NCI-H146 (cell line): ENCODE data around the gene MARCOL.

Experiments used
- DNase-seq: peaks from one replicate; lab custom pipeline; 2025; lab: John Stamatoyannopoulos, UW

Gene MARCOL

GRCh38 chr5:148238418-148238794 is at the start of gene MARCOL:
TSS of gene MARCOL (plus strand) at chr5:148238525. CDS start at chr5:148238598, 73 bp downstream.
- DNase-seq, result no peak

DNA sequence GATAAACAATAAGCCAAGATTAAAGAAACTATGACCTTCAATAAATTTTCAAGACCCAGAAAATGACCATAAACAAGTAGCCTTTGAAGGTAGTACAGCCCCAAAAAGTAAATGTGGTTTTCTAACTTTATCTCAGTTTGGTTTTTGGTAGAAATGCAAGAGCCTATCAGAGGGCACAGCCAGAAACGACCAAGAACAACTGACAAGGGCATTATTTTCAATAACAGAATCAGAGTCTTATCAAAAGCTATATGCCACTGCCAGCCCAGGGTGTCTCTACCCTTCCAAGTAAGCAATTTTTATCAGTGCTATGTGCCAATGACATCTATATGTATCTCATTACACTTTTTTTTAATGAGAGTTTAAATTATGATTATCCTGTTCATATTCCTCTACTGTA is 47.3 kb upstream of the MARCOL start:
- DNase-seq, result no peak

DNA sequence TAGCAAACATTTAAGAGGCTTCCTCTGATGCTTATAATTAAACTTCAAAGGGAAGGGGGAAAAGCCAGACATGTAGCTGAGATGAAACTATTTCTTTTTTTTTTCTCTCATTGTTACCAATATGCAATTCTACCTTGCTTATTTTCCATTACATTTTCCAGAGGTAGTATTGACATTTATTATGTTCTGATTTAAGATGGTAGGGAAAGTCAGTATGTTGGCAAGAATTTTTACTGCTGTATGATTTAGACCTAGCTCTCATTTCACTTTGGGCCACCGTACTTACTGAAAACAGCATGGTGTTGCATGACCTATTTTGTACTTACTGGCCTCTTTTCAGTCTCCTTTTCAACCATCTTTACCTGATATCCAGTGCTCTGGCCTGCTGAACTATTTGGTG is 45.1 kb upstream of the MARCOL start:
- no peak for DNase-seq

- no peak for DNase-seq
Observed at GRCh38 chr5:148201151-148201550, 37.2 kb upstream of the MARCOL start.

DNA sequence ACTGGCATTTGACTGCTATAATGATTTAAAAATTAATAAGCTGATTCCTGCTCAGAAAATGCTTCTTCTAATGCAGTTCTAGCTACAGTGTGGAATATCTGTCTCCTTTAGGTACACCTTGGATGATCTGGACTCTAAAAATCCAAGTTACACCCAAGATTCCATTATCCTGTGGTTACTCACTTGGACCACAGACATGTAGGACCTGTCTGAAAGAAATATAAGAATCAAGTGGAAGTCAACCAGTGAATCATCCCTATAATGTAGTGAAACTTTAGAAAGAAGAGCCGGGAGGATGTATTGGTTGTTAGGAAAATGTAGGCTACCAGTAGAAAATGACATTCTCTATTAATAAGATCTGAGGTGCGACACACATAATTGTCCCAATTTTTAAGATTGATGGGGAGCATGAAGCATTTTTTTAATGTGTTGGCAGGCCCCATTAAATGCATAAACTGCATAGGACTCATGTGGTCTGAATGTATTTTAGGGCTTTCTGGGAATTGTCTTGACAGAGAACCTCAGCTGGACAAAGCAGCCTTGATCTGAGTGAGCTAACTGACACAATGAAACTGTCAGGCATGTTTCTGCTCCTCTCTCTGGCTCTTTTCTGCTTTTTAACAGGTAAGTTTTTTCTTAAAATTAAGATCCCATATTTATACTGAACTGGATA is 35.7 kb upstream of the MARCOL start, which contains the start of gene SPINK6:
Gene SPINK6, plus strand, starts transcription at position 512 of the 673 bp plus-strand sequence. Its CDS starts 55 bp downstream, at position 567.
- no peak for DNase-seq

GRCh38 chr5:148205044-148205806 is 33.1 kb upstream of the MARCOL start:
- no peak for DNase-seq

DNA sequence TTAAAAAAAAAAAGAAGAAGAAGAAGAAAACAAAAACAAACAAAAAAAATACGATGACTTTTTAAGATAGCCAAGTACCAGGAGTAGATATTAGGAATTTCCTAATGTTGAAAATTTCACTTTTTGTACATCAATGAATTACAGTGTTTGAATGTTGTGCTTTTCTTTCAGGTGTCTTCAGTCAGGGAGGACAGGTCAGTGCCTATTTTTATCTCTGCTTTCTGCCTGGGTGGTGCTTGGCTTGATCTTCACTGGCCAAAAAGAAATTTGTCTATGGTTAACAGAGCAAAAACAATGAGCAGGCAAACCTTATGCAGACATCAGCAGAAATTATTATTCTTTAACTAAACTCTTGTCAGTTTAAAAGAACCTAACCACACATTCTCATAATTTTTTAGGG is 32.5 kb upstream of the MARCOL start:
- no peak for DNase-seq

- no peak for DNase-seq
Observed at GRCh38 chr5:148206620-148207019, 31.7 kb upstream of the MARCOL start.

GRCh38 chr5:148208226-148208625 is 30.1 kb upstream of the MARCOL start:
- no peak for DNase-seq

- DNase-seq, result peak; percentile 26
Observed at GRCh38 chr5:148209151-148209770, 29.1 kb upstream of the MARCOL start.

DNA sequence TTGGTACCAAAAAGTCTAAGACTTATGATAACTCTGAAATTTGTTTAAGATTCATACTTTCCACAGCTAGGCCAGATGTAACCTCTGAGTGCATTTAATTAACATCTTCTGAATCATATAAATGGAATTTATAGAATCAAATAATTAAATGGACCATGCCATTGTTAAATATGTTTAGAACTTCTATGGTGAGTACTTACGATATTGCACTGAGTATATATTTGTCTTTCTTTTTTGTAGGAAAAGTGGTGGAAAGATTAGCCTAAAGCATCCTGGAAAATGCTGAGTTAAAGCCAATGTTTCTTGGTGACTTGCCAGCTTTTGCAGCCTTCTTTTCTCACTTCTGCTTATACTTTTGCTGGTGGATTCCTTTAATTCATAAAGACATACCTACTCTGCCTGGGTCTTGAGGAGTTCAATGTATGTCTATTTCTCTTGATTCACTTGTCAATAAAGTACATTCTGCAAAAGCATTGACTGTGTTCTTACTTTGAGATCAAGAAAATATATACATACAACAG is 23.6 kb upstream of the MARCOL start:
- no peak for DNase-seq

DNA sequence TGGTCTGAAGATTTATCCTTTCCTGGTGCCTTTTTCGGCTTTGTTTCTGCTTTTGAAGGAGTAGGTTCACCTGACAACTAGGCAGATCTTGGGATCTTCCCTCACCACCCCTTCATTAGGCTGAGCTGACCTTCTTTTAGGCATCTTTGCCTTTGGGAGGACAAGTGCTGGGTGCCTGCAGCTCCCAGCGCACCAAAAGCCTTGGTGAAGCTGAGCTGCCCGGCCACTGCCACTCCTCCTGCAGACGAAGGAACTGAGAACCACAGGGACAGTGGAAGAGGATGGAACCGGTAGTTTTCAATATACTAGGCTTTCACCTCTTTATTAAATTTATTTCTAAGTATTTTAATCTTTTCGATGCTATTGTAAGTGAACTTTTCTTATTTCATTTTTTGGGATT is 16.8 kb upstream of the MARCOL start:
- DNase-seq, result no peak

GRCh38 chr5:148224117-148224742 is 14.1 kb upstream of the MARCOL start:
- no peak for DNase-seq

DNA sequence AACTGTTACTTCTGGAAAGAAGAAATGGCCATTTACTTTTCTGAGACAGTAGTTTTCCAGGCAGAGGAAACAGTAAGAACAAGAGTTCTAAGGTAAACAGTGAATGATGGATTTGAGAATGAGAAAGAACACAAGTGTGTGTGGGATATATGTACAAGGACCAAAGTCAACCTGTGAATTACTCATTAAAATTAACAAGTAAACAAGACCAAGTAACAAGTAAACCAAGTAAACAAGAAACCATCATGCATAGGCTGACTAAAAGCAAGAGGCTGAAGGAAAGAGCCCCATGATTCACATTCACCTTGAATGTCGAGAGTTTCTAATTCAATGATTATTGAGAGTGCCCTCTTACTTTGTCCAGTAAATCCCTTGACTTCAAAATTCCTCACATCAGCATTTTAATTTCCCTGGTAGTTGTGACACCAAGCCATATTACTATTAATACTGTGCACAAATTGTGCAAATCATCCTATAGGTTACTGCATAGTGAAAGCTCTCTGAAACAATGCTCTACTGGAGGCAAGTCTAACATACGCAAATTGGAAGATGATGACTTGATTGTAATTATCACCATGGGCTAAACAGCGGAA is 9.8 kb upstream of the MARCOL start:
- no peak for DNase-seq

- no peak for DNase-seq
Observed at GRCh38 chr5:148229840-148230239, 8.5 kb upstream of the MARCOL start.

GRCh38 chr5:148230240-148230639 is 8.1 kb upstream of the MARCOL start:
- DNase-seq, result peak; percentile 2

DNA sequence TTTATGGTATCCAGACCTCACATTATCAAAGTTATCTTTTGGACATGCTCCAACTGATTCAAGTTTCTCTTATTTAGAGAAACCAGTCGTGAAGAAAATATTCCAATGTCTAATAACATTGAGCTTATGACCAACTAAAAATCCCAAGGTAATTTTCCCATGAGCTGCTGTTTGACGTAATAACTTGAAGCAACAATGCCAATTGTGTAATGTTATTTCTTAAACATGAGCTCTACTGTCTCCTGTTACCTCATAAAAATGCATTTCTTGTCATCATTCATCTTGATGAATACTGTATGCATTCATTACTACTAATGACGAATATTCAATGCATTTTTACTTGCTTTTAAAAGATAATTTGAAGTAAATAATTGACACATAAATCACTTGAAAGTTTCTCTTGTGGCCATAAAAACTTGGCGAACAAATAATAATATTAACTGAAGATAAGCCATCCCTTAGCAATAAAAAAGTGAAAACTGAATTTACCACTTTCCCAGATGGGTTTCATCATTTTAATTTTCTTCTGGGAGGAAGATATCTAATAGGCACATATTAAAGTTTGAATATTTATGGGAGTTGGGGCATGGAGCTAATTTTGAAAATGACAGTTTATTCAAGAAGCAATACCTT is 424 bp upstream of the MARCOL start:
- DNase-seq, result no peak

- DNase-seq, result no peak
Observed at GRCh38 chr5:148248894-148249293, 10.6 kb downstream of the MARCOL start.

- DNase-seq, result no peak
Observed at GRCh38 chr5:148255456-148255855, 17.1 kb downstream of the MARCOL start.

DNA sequence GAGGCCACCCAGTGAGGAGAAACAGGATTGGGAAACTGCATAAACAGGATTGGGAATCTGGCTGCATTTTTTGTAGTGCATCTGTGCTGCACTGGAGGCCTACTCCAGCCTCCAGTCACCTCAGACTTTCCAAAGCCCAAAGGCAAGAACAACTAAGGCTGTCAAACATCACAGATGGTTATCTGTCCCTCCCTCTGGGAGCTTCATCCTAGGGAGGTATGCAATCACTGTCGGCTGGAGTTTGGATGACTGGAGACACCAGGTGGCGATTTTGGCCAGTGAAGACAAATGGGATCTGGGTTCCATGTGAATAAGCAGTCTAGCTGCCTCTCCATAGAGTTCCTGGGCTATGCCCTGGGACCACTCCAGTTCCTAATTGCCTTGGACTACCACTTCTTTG is 21.0 kb downstream of the MARCOL start:
- DNase-seq, result no peak

DNA sequence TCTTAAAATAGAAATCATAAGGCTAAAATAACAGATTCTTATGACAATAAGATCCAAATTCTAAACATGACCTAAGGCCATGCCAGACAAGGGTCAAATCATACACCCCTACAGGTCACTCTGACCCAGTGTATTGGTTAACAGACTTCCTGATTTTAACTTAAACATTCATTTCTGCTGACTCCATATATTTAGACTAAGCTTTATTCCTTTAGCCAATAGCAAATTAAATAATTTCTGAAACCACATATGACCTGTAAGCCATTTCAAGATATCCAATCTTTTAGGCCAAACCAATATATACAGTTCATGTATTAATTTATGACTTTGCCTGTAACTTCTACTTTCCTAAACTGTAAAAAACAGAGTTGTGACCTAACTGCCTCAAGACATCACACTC is 22.9 kb downstream of the MARCOL start:
- no peak for DNase-seq

- no peak for DNase-seq
Observed at GRCh38 chr5:148267962-148268361, 29.6 kb downstream of the MARCOL start.
